Bronchial epithelial cell (primary cell): ENCODE results near the gene LAG3. TPM values are rescaled to one million over a fixed set of nuclear protein-coding genes. Genes with fewer than 3 reads are reported as not detected.

Experiments used
- DNase-seq: peaks from one replicate; pipeline ENCODE4 v3.0.0-alpha.2; 2010; ENCODE audit warnings: low read depth
- FAIRE-seq: peaks from 2 replicates; lab custom pipeline; 2011; peaks lifted over from hg19 to GRCh38; lab: Jason Lieb, UNC
- H3K27me3 ChIP-seq: 2 replicates; pipeline ENCODE4 v1.5.1; 2011; ENCODE audit warnings: low read length; ENCODE audit not compliant: control insufficient read depth, insufficient read depth
- H3K36me3 ChIP-seq: 2 replicates; pipeline ENCODE4 v1.5.1; 2011; ENCODE audit warnings: low read length; ENCODE audit not compliant: control insufficient read depth, insufficient read depth
- H3K4me3 ChIP-seq: 2 replicates; pipeline ENCODE4 v1.5.1; 2011; ENCODE audit warnings: mild to moderate bottlenecking, low read depth, low read length, control low read depth
- CTCF ChIP-seq: IDR thresholded peaks from 2 replicates; pipeline ENCODE4 v1.5.1; 2011; ENCODE audit warnings: mild to moderate bottlenecking, moderate library complexity, low read length, control low read depth, inconsistent platforms; ENCODE audit not compliant: insufficient read depth, severe bottlenecking
- total RNA-seq: library from RNA; depleted of rRNA; stranded (reverse); fragments of >200 nt; gene quantifications from 2 replicates; pipeline ENCODE4 v1.2.1, GENCODE V29; 2014

The LAG3 gene
- total RNA-seq, 1 donor from 2014 or later = not detected

GRCh38 chr12:6765634-6766581 is 6.4 kb upstream of the LAG3 start, which contains the start of gene PTMS:
TSS of gene PTMS (plus strand) at chr12:6766363. CDS start at chr12:6766706, 343 bp downstream.
- DNase-seq (peak; percentile 85), FAIRE-seq (no peak)
- H3K27me3 ChIP-seq = no peaks in the 10 kb centered on the region
- H3K36me3 ChIP-seq = peaks cover 7% of the 10 kb centered on the region
- no peak for TF ChIP-seq CTCF
- H3K4me3 ChIP-seq = peak within 1 kb of the TSS; percentile 73

GRCh38 chr12:6766651-6767349 is 5.5 kb upstream of the LAG3 start:
- FAIRE-seq = no peak
- peak; percentile 69 for TF ChIP-seq CTCF

GRCh38 chr12:6767353-6768319 is 4.7 kb upstream of the LAG3 start:
- H3K36me3 ChIP-seq = peaks cover 7% of the 10 kb centered on the region
- TF ChIP-seq CTCF = no peak
- H3K4me3 ChIP-seq = peak overlapping the region; percentile 73
- H3K27me3 ChIP-seq = no peaks in the 10 kb centered on the region
- DNase-seq (no peak), FAIRE-seq (no peak)

More at GRCh38 chr12:6766651-6767349, 5.5 kb upstream of the LAG3 start:
- Histone ChIP-seq H3K27me3 (no peaks in the 10 kb centered on the region), H3K36me3 (peaks cover 7% of the 10 kb centered on the region), H3K4me3 (peak overlapping the region; percentile 73)
- no peak for DNase-seq

- Histone ChIP-seq H3K27me3 (no peaks in the 10 kb centered on the region), H3K4me3 (peak overlapping the region; percentile 73), H3K36me3 (peaks cover 7% of the 10 kb centered on the region)
- FAIRE-seq = peak; percentile 73
- DNase-seq = no peak
- TF ChIP-seq CTCF = no peak
Observed at GRCh38 chr12:6768437-6768914, 3.8 kb upstream of the LAG3 start.

- DNase-seq (no peak), FAIRE-seq (no peak)
- TF ChIP-seq CTCF = no peak
- H3K36me3 ChIP-seq = peaks cover 7% of the 10 kb centered on the region
- H3K27me3 ChIP-seq = no peaks in the 10 kb centered on the region
- no peak overlapping the region for H3K4me3 ChIP-seq
Observed at GRCh38 chr12:6768990-6769389, 3.3 kb upstream of the LAG3 start.
